Superior temporal gyrus (tissue), 1 donor: ENCODE results near the gene SDK1.
A peak's percentile ranks its signal among the peaks of the same experiment; 100 is the strongest.

Experiments
- DNase-seq: peaks from one replicate; pipeline ENCODE4 v3.0.0-alpha.2; 2016; ENCODE audit errors: extremely low spot score

SDK1 gene

GRCh38 chr7:4018601-4019316 lies 717.7 kb downstream of the SDK1 start:
- DNase-seq, result no peak

GRCh38 chr7:4020086-4020485 lies 719.0 kb downstream of the SDK1 start:
- DNase-seq, result no peak

GRCh38 chr7:4021413-4021812 lies 720.4 kb downstream of the SDK1 start:
- no peak for DNase-seq

- DNase-seq, result no peak
Measured at GRCh38 chr7:4022265-4022664, 721.2 kb downstream of the SDK1 start.

- DNase-seq, result no peak
Measured at GRCh38 chr7:4023502-4023901, 722.5 kb downstream of the SDK1 start.

- DNase-seq, result no peak
Measured at GRCh38 chr7:4024133-4024532, 723.1 kb downstream of the SDK1 start.

GRCh38 chr7:4024806-4025205 lies 723.8 kb downstream of the SDK1 start:
- DNase-seq, result no peak

GRCh38 chr7:4025210-4025609 lies 724.2 kb downstream of the SDK1 start:
- no peak for DNase-seq

- DNase-seq, result peak; percentile 31
Measured at GRCh38 chr7:4025694-4026615, 724.9 kb downstream of the SDK1 start.

- no peak for DNase-seq
Measured at GRCh38 chr7:4026941-4027486, 726.0 kb downstream of the SDK1 start.

GRCh38 chr7:4028221-4028620 lies 727.2 kb downstream of the SDK1 start:
- no peak for DNase-seq

GRCh38 chr7:4029941-4030340 lies 728.9 kb downstream of the SDK1 start:
- DNase-seq, result no peak

GRCh38 chr7:4030346-4030950 lies 729.4 kb downstream of the SDK1 start:
- DNase-seq, result no peak

- no peak for DNase-seq
Measured at GRCh38 chr7:4033996-4034395, 732.9 kb downstream of the SDK1 start.

- DNase-seq, result no peak
Measured at GRCh38 chr7:4037308-4037707, 736.3 kb downstream of the SDK1 start.

- no peak for DNase-seq
Measured at GRCh38 chr7:4037877-4038276, 736.8 kb downstream of the SDK1 start.

- no peak for DNase-seq
Measured at GRCh38 chr7:4040109-4040928, 739.3 kb downstream of the SDK1 start.

- no peak for DNase-seq
Measured at GRCh38 chr7:4042402-4043045, 741.5 kb downstream of the SDK1 start.

- DNase-seq, result no peak
Measured at GRCh38 chr7:4043988-4044387, 742.9 kb downstream of the SDK1 start.

GRCh38 chr7:4045450-4045849 lies 744.4 kb downstream of the SDK1 start:
- DNase-seq, result no peak

- DNase-seq, result no peak
Measured at GRCh38 chr7:4045975-4046374, 744.9 kb downstream of the SDK1 start.
